Lower lobe of right lung (tissue), 2 donors: Measurements from ENCODE around the gene KIF5A. TPM values are rescaled to one million over a fixed set of nuclear protein-coding genes. Genes with fewer than 3 reads are reported as not detected.
"Not testable (repeated sequence)": the region's sequence is repeated elsewhere in the genome, so short reads cannot be mapped to it uniquely, and the experiment has no call there.

Experiments
- ATAC-seq, 2 donors: fragments of 200-7000 bp; cut with Tn5 transposase; one replicate each; pipeline ENCODE4 v1.9.1; 2020 to 2022; ENCODE audit warnings: mild to moderate bottlenecking in 2 of 2, moderate library complexity in 2 of 2
- DNase-seq: peaks from one replicate; pipeline ENCODE4 v3.0.0-alpha.2; 2020
- H3K27ac ChIP-seq: fragments of 200-600 bp; one replicate; pipeline ENCODE4 v1.8.0; 2022
- H3K27me3 ChIP-seq: fragments of 200-600 bp; one replicate; pipeline ENCODE4 v1.8.0; 2022; ENCODE audit warnings: low read depth
- H3K36me3 ChIP-seq: fragments of 200-600 bp; one replicate; pipeline ENCODE4 v1.8.0; 2022; ENCODE audit warnings: mild to moderate bottlenecking
- H3K4me1 ChIP-seq: fragments of 200-600 bp; one replicate; pipeline ENCODE4 v1.8.0; 2022
- H3K4me3 ChIP-seq: fragments of 200-600 bp; one replicate; pipeline ENCODE4 v1.8.0; 2022; ENCODE audit warnings: mild to moderate bottlenecking
- H3K9me3 ChIP-seq: fragments of 200-600 bp; one replicate; pipeline ENCODE4 v1.8.0; 2022
- CTCF ChIP-seq: fragments of 200-600 bp; IDR thresholded peaks from one replicate; pipeline ENCODE4 v1.8.0; 2022; ENCODE audit warnings: antibody characterized with exemption, mild to moderate bottlenecking
- intact Hi-C: fragments of 100-400 bp; cut with DNase I; formaldehyde crosslinking; loops from one replicate; pipeline ENCODE4 v1.11.0; 2022
- total RNA-seq: library from RNA; stranded (reverse); fragmentation: NEBNext Ultra II Directional; extraction: Animal tissue kit (Norgen Biotek cat#: 25700); gene quantifications from one replicate; pipeline ENCODE4 v1.2.1, GENCODE V29; 2021
- donor health status: DM: no; HTN: yes; CAD: no; lungs with severe emphysema.

Gene KIF5A
- total RNA-seq, 1 donor from 2014 or later = 0.09 TPM

DNA sequence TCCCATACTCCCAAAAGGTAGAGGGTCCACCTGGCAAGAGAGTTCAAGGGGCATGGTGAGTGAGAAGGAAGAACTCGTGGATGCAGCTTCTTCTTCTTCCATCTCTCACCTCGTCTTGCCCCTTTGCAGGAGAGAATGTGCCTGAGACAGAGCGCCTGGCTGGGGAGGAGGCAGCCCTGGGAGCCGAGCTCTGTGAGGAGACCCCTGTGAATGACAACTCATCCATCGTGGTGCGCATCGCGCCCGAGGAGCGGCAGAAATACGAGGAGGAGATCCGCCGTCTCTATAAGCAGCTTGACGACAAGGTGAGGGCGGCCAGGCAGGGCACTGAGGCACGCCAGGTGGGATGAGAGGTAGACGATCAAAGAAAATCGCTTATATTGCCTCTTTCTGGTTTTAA lies 20.0 kb downstream of the KIF5A start:
- Histone ChIP-seq H3K27me3 (no peaks in the 10 kb centered on the region), H3K4me3 (no peak overlapping the region), H3K27ac (no peak overlapping the region), H3K4me1 (no peaks in the 10 kb centered on the region), H3K9me3 (no peaks in the 10 kb centered on the region), H3K36me3 (no peaks in the 10 kb centered on the region)
- no peak for DNase-seq
- intact Hi-C loops = no loop called here
- TF ChIP-seq CTCF = no peak
- ATAC-seq = no peak

- ATAC-seq, DNase-seq, intact Hi-C loops, H3K4me1 ChIP-seq, H3K27me3 ChIP-seq, H3K9me3 ChIP-seq, H3K27ac ChIP-seq, H3K36me3 ChIP-seq, H3K4me3 ChIP-seq: not testable (repeated sequence)
Measured at GRCh38 chr12:57570438-57570837, 20.6 kb downstream of the KIF5A start.

- no peak for DNase-seq
- H3K4me1 ChIP-seq = no peaks in the 10 kb centered on the region
- intact Hi-C loops = no loop called here
- no peak for TF ChIP-seq CTCF
- no peak overlapping the region for H3K27ac ChIP-seq
- H3K27me3 ChIP-seq = no peaks in the 10 kb centered on the region
- no peak for ATAC-seq
- no peaks in the 10 kb centered on the region for H3K9me3 ChIP-seq
- no peaks in the 10 kb centered on the region for H3K36me3 ChIP-seq
- H3K4me3 ChIP-seq = no peak overlapping the region
Measured at GRCh38 chr12:57571926-57572762, 22.3 kb downstream of the KIF5A start.

DNA sequence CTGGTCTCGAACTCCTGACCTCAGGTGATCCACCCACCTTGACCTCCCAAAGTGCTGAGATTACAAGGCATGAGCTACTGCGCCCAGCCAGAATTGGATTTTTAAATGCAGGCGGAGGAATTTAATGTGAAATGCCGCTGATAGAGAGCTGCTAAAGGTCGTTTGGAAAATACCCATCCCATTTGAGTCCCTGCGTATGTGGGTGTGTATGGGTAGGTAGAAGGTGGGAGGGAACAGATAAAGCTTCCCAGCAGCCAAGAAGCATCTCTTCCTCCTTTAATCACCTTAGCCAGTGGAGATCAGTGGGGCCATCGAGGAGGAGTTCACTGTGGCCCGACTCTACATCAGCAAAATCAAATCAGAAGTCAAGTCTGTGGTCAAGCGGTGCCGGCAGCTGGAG lies 25.0 kb downstream of the KIF5A start:
- H3K4me1 ChIP-seq = no peaks in the 10 kb centered on the region
- intact Hi-C loops = no loop called here
- H3K27ac ChIP-seq = no peak overlapping the region
- no peak for DNase-seq
- TF ChIP-seq CTCF = no peak
- no peaks in the 10 kb centered on the region for H3K27me3 ChIP-seq
- no peaks in the 10 kb centered on the region for H3K36me3 ChIP-seq
- ATAC-seq = no peak
- H3K4me3 ChIP-seq = no peak overlapping the region
- no peaks in the 10 kb centered on the region for H3K9me3 ChIP-seq

- intact Hi-C loops = no loop called here
- no peak overlapping the region for H3K4me3 ChIP-seq
- no peaks in the 10 kb centered on the region for H3K36me3 ChIP-seq
- H3K4me1 ChIP-seq = no peaks in the 10 kb centered on the region
- ATAC-seq (no peak), DNase-seq (no peak)
- H3K27ac ChIP-seq = no peak overlapping the region
- no peaks in the 10 kb centered on the region for H3K27me3 ChIP-seq
- H3K9me3 ChIP-seq = no peaks in the 10 kb centered on the region
- TF ChIP-seq CTCF = no peak
Measured at GRCh38 chr12:57575771-57576612, 26.1 kb downstream of the KIF5A start.
